H1 (cell line): ENCODE measurements around the gene SIK3. TPM values are rescaled to one million over a fixed set of nuclear protein-coding genes. Genes with fewer than 3 reads are reported as not detected.

Experiments
- RAD21 ChIP-seq, 2 experiments: IDR thresholded peaks in 1 of 2; conservative IDR thresholded peaks in 1 of 2; 2 replicates each; pipeline ENCODE4 v1.6.1; 2011; ENCODE audit warnings: low read depth in 2 of 2, low read length in 2 of 2, improper control_type of control experiment in 1 of 2, inconsistent platforms in 1 of 2, mild to moderate bottlenecking in 1 of 2, moderate library complexity in 1 of 2
- RBBP5 ChIP-seq: IDR thresholded peaks from 2 replicates; pipeline ENCODE4 v1.7.1; 2012; ENCODE audit warnings: low read depth, mild to moderate bottlenecking, inconsistent platforms, low read length, moderate library complexity, borderline replicate concordance
- RFX5 ChIP-seq: IDR thresholded peaks from 2 replicates; pipeline ENCODE4 v1.6.1; 2011; ENCODE audit warnings: low read depth, low read length, improper control_type of control experiment, borderline replicate concordance
- polyA plus RNA-seq, 7 experiments: library from polyadenylated mRNA; depleted of rRNA in 3 of 7; stranded (reverse) in 5 of 7; unstranded in 2 of 7; fragments of >200 nt in 5 of 7; fragments of 200-250 nt in 2 of 7; gene quantifications; 1 replicate in 5 of 7; 2 replicates in 1 of 7; 4 replicates in 1 of 7; pipeline versions ENCODE4 v1.2.1 to v1.2.3, GENCODE V29; 2011 to 2013; ENCODE audit warnings: missing spikeins in 2 of 7, mixed read lengths in 2 of 7
- total RNA-seq: library from RNA; stranded (reverse); fragmentation: NEBNext Ultra II Directional; extraction: Animal tissue kit (Norgen Biotek cat#: 25700); gene quantifications from 2 replicates; pipeline ENCODE4 v1.2.1, GENCODE V29; 2021
- TF ChIP-seq, protein P1 (sequence below): IDR thresholded peaks from 2 replicates; pipeline ENCODE4 v1.6.1; 2011; ENCODE audit warnings: low read length, improper control_type of control experiment

The SIK3 gene
- total and polyA plus RNA-seq, 2 of the 8 experiments (the other 6 are each of a cell fraction or from before 2014, with no cell fraction given): 19.9 to 32.1 TPM

DNA sequence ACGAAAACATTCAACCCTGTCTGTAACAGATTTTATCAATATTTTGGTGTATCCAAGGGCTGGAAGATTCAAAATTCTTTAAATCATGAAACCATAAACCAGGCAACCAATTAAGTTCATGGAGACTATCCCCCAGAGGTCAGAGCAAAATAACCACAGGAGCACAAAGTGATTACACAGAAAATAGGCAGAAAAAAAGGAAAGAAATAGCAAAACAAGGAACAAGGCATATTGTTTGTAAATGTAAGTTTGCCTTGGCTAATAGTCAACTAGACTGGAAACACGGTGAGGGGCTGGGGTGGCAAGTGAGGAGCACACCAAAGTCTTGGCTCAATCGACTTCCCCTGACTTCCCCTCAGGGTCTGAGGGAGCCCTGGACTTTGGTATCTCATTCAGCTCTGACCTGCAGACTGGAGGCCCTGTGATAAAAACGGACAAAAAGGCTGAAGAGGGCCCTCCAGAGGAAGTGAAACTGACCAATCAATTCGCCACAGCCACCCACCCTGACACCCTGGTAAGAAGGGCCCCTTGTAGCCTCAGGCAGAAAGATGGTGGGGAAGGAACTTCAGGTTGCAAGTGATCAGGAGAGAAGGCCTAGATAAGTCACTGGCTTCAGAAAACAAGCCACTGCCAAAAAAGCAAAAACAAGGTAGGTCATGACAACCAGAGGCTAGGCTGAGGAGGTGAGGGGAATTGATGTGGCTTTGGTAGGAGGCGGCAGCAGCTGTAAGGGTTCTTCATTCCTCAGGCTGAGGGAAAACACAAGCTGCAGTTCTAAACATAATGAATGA, 1.8 kb downstream of the SIK3 start (continued):
- no peak for TF ChIP-seq RBBP5
- peak; percentile 51 to 60 for TF ChIP-seq RAD21 (IDR thresholded peaks at IDR 0.05 in 1 of 2, conservative IDR thresholded peaks at IDR 0.05 in 1 of 2; ENCODE audit: low read depth in 2 of 2, low read length in 2 of 2)
- TF ChIP-seq, protein P1, sequence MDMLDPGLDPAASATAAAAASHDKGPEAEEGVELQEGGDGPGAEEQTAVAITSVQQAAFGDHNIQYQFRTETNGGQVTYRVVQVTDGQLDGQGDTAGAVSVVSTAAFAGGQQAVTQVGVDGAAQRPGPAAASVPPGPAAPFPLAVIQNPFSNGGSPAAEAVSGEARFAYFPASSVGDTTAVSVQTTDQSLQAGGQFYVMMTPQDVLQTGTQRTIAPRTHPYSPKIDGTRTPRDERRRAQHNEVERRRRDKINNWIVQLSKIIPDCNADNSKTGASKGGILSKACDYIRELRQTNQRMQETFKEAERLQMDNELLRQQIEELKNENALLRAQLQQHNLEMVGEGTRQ: no peak
- no peak for TF ChIP-seq RFX5
- TF ChIP-seq, all 59 proteins: peak for 3
